ENCODE results near the gene HIVEP3.

Gene HIVEP3

GRCh38 chr1:41574842-41575241, 343.9 kb downstream of the HIVEP3 start:
- Histone ChIP-seq H3K9me3 (ENCODE audit: insufficient read depth, low read length) (peaks cover 13% of the 10 kb centered on the region), H3K9ac (ENCODE audit: insufficient read length, low read depth) (peak overlapping the region; percentile 18), H3K4me1 (ENCODE audit: insufficient read depth, insufficient read length) (peaks cover 3% of the 10 kb centered on the region), H3K4me3 (ENCODE audit: insufficient read length, low read depth) (no peak overlapping the region), H3K36me3 (ENCODE audit: insufficient read depth, insufficient read length, low read length) (peaks cover 12% of the 10 kb centered on the region), H3K27me3 (ENCODE audit: insufficient read depth, insufficient read length) (no peaks in the 10 kb centered on the region)
- DNase-seq (ENCODE audit: low read depth, low spot score): no peak
- TF ChIP-seq YY1 (IDR thresholded peaks at IDR 0.05; ENCODE audit: insufficient read depth, insufficient read length): no peak
- TF ChIP-seq SUZ12 (IDR thresholded peaks at IDR 0.05; ENCODE audit: extremely low read depth, insufficient read depth, insufficient read length): no peak
- no peak for TF ChIP-seq ZNF274 (IDR thresholded peaks at IDR 0.05; ENCODE audit: low read depth, low read length)

- Histone ChIP-seq H3K27me3 (ENCODE audit: insufficient read depth, insufficient read length) (no peaks in the 10 kb centered on the region), H3K4me3 (ENCODE audit: insufficient read length, low read depth) (no peak overlapping the region), H3K36me3 (ENCODE audit: insufficient read depth, insufficient read length, low read length) (peaks cover 6% of the 10 kb centered on the region), H3K9ac (ENCODE audit: insufficient read length, low read depth) (peak overlapping the region; percentile 18), H3K9me3 (ENCODE audit: insufficient read depth, low read length) (peaks cover 5% of the 10 kb centered on the region), H3K4me1 (ENCODE audit: insufficient read depth, insufficient read length) (peaks cover 3% of the 10 kb centered on the region)
- no peak for TF ChIP-seq YY1 (IDR thresholded peaks at IDR 0.05; ENCODE audit: insufficient read depth, insufficient read length)
- TF ChIP-seq ZNF274 (IDR thresholded peaks at IDR 0.05; ENCODE audit: low read depth, low read length): no peak
- TF ChIP-seq SUZ12 (IDR thresholded peaks at IDR 0.05; ENCODE audit: extremely low read depth, insufficient read depth, insufficient read length): no peak
- DNase-seq (ENCODE audit: low read depth, low spot score): peak; percentile 88
Observed at GRCh38 chr1:41573785-41574713, 344.7 kb downstream of the HIVEP3 start.

GRCh38 chr1:41573194-41573593, 345.5 kb downstream of the HIVEP3 start:
- Histone ChIP-seq H3K4me1 (ENCODE audit: insufficient read depth, insufficient read length) (peaks cover 3% of the 10 kb centered on the region), H3K4me3 (ENCODE audit: insufficient read length, low read depth) (no peak overlapping the region), H3K9ac (ENCODE audit: insufficient read length, low read depth) (no peak overlapping the region), H3K9me3 (ENCODE audit: insufficient read depth, low read length) (no peaks in the 10 kb centered on the region), H3K36me3 (ENCODE audit: insufficient read depth, insufficient read length, low read length) (peaks cover 6% of the 10 kb centered on the region), H3K27me3 (ENCODE audit: insufficient read depth, insufficient read length) (no peaks in the 10 kb centered on the region)
- TF ChIP-seq ZNF274 (IDR thresholded peaks at IDR 0.05; ENCODE audit: low read depth, low read length) (no peak), YY1 (IDR thresholded peaks at IDR 0.05; ENCODE audit: insufficient read depth, insufficient read length) (no peak), SUZ12 (IDR thresholded peaks at IDR 0.05; ENCODE audit: extremely low read depth, insufficient read depth, insufficient read length) (no peak)
- no peak for DNase-seq (ENCODE audit: low read depth, low spot score)

GRCh38 chr1:41572224-41572623, 346.5 kb downstream of the HIVEP3 start:
- H3K9me3 ChIP-seq (ENCODE audit: insufficient read depth, low read length): no peaks in the 10 kb centered on the region
- no peak overlapping the region for H3K9ac ChIP-seq (ENCODE audit: insufficient read length, low read depth)
- H3K27me3 ChIP-seq (ENCODE audit: insufficient read depth, insufficient read length): no peaks in the 10 kb centered on the region
- peaks cover 3% of the 10 kb centered on the region for H3K4me1 ChIP-seq (ENCODE audit: insufficient read depth, insufficient read length)
- H3K4me3 ChIP-seq (ENCODE audit: insufficient read length, low read depth): no peak overlapping the region
- peaks cover 6% of the 10 kb centered on the region for H3K36me3 ChIP-seq (ENCODE audit: insufficient read depth, insufficient read length, low read length)
- no peak for DNase-seq (ENCODE audit: low read depth, low spot score)
- TF ChIP-seq YY1 (IDR thresholded peaks at IDR 0.05; ENCODE audit: insufficient read depth, insufficient read length) (no peak), ZNF274 (IDR thresholded peaks at IDR 0.05; ENCODE audit: low read depth, low read length) (no peak), SUZ12 (IDR thresholded peaks at IDR 0.05; ENCODE audit: extremely low read depth, insufficient read depth, insufficient read length) (no peak)

GRCh38 chr1:41571041-41571440, 347.7 kb downstream of the HIVEP3 start:
- Histone ChIP-seq H3K4me3 (ENCODE audit: insufficient read length, low read depth) (no peak overlapping the region), H3K9me3 (ENCODE audit: insufficient read depth, low read length) (no peaks in the 10 kb centered on the region), H3K9ac (ENCODE audit: insufficient read length, low read depth) (no peak overlapping the region), H3K27me3 (ENCODE audit: insufficient read depth, insufficient read length) (no peaks in the 10 kb centered on the region), H3K4me1 (ENCODE audit: insufficient read depth, insufficient read length) (peaks cover 3% of the 10 kb centered on the region), H3K36me3 (ENCODE audit: insufficient read depth, insufficient read length, low read length) (peaks cover 6% of the 10 kb centered on the region)
- DNase-seq (ENCODE audit: low read depth, low spot score): no peak
- TF ChIP-seq SUZ12 (IDR thresholded peaks at IDR 0.05; ENCODE audit: extremely low read depth, insufficient read depth, insufficient read length) (no peak), YY1 (IDR thresholded peaks at IDR 0.05; ENCODE audit: insufficient read depth, insufficient read length) (no peak), ZNF274 (IDR thresholded peaks at IDR 0.05; ENCODE audit: low read depth, low read length) (no peak)

- no peak for DNase-seq (ENCODE audit: low read depth, low spot score)
- H3K36me3 ChIP-seq (ENCODE audit: insufficient read depth, insufficient read length, low read length): no peaks in the 10 kb centered on the region
- H3K4me1 ChIP-seq (ENCODE audit: insufficient read depth, insufficient read length): no peaks in the 10 kb centered on the region
- no peak for TF ChIP-seq YY1 (IDR thresholded peaks at IDR 0.05; ENCODE audit: insufficient read depth, insufficient read length)
- no peak for TF ChIP-seq SUZ12 (IDR thresholded peaks at IDR 0.05; ENCODE audit: extremely low read depth, insufficient read depth, insufficient read length)
- TF ChIP-seq ZNF274 (IDR thresholded peaks at IDR 0.05; ENCODE audit: low read depth, low read length): no peak
- no peaks in the 10 kb centered on the region for H3K27me3 ChIP-seq (ENCODE audit: insufficient read depth, insufficient read length)
- H3K9me3 ChIP-seq (ENCODE audit: insufficient read depth, low read length): no peaks in the 10 kb centered on the region
- H3K9ac ChIP-seq (ENCODE audit: insufficient read length, low read depth): no peak overlapping the region
- no peak overlapping the region for H3K4me3 ChIP-seq (ENCODE audit: insufficient read length, low read depth)
Observed at GRCh38 chr1:41568204-41568603, 350.5 kb downstream of the HIVEP3 start.

- Histone ChIP-seq H3K4me1 (ENCODE audit: insufficient read depth, insufficient read length) (no peaks in the 10 kb centered on the region), H3K36me3 (ENCODE audit: insufficient read depth, insufficient read length, low read length) (no peaks in the 10 kb centered on the region), H3K9ac (ENCODE audit: insufficient read length, low read depth) (no peak overlapping the region), H3K4me3 (ENCODE audit: insufficient read length, low read depth) (no peak overlapping the region), H3K27me3 (ENCODE audit: insufficient read depth, insufficient read length) (no peaks in the 10 kb centered on the region), H3K9me3 (ENCODE audit: insufficient read depth, low read length) (no peaks in the 10 kb centered on the region)
- TF ChIP-seq YY1 (IDR thresholded peaks at IDR 0.05; ENCODE audit: insufficient read depth, insufficient read length): no peak
- no peak for TF ChIP-seq SUZ12 (IDR thresholded peaks at IDR 0.05; ENCODE audit: extremely low read depth, insufficient read depth, insufficient read length)
- TF ChIP-seq ZNF274 (IDR thresholded peaks at IDR 0.05; ENCODE audit: low read depth, low read length): no peak
- DNase-seq (ENCODE audit: low read depth, low spot score): no peak
Observed at GRCh38 chr1:41566969-41567368, 351.8 kb downstream of the HIVEP3 start.
